NCI-H460 (cell line): ENCODE data around the gene NHSL2. TPM values are rescaled to one million over a fixed set of nuclear protein-coding genes. Genes with fewer than 3 reads are reported as not detected.
"Not testable (repeated sequence)": the region's sequence is repeated elsewhere in the genome, so short reads cannot be mapped to it uniquely, and the experiment has no call there.

Experiments
- DNase-seq: peaks from one replicate; pipeline ENCODE4 v3.0.0-alpha.2; 2016; ENCODE audit warnings: low read depth; ENCODE audit errors: extremely low read depth
- total RNA-seq: library from RNA; depleted of rRNA; stranded (reverse); fragments of >200 nt; shearing (Covaris generic); gene quantifications from 2 replicates; pipeline ENCODE4 v1.2.3, GENCODE V29; 2014

Gene NHSL2
- total RNA-seq, 1 experiment from 2014 or later: 0.05 TPM

- no peak for DNase-seq
These were observed 9.2 kb downstream of the NHSL2 start for GRCh38 chrX:71919886-71920285.

- no peak for DNase-seq
These were observed 12.0 kb downstream of the NHSL2 start for GRCh38 chrX:71922686-71923085.

- no peak for DNase-seq
These were observed 12.9 kb downstream of the NHSL2 start for GRCh38 chrX:71923516-71923915.

GRCh38 chrX:71927040-71927439 is 16.4 kb downstream of the NHSL2 start:
- no peak for DNase-seq

- DNase-seq: no peak
These were observed 18.2 kb downstream of the NHSL2 start for GRCh38 chrX:71928856-71929255.

- no peak for DNase-seq
These were observed 19.7 kb downstream of the NHSL2 start for GRCh38 chrX:71930298-71930697.

GRCh38 chrX:71935476-71935875 is 24.8 kb downstream of the NHSL2 start:
- DNase-seq: no peak

- no peak for DNase-seq
These were observed 26.0 kb downstream of the NHSL2 start for GRCh38 chrX:71936632-71937031.

- DNase-seq: no peak
These were observed 27.7 kb downstream of the NHSL2 start for GRCh38 chrX:71938371-71938770.

GRCh38 chrX:71941145-71941544 is 30.5 kb downstream of the NHSL2 start:
- no peak for DNase-seq

- DNase-seq: no peak
These were observed 31.1 kb downstream of the NHSL2 start for GRCh38 chrX:71941776-71942175.

- DNase-seq: no peak
These were observed 33.7 kb downstream of the NHSL2 start for GRCh38 chrX:71944369-71944768.

GRCh38 chrX:71945237-71945805 is 34.7 kb downstream of the NHSL2 start:
- DNase-seq: no peak

GRCh38 chrX:71949363-71949762 is 38.7 kb downstream of the NHSL2 start:
- no peak for DNase-seq

GRCh38 chrX:71949844-71950445 is 39.3 kb downstream of the NHSL2 start:
- DNase-seq: no peak

GRCh38 chrX:71953391-71953790 is 42.7 kb downstream of the NHSL2 start:
- no peak for DNase-seq

GRCh38 chrX:71953946-71954345 is 43.3 kb downstream of the NHSL2 start:
- no peak for DNase-seq

GRCh38 chrX:71954458-71954857 is 43.8 kb downstream of the NHSL2 start:
- no peak for DNase-seq

GRCh38 chrX:71955530-71956120 is 45.0 kb downstream of the NHSL2 start:
- no peak for DNase-seq

- DNase-seq: no peak
These were observed 47.6 kb downstream of the NHSL2 start for GRCh38 chrX:71958281-71958675.

GRCh38 chrX:71964184-71964583 is 53.5 kb downstream of the NHSL2 start:
- DNase-seq: not testable (repeated sequence)

GRCh38 chrX:71974916-71975315 is 64.3 kb downstream of the NHSL2 start:
- no peak for DNase-seq
